ENCODE measurements around the gene ARHGAP6. TPM values are rescaled to one million over a fixed set of nuclear protein-coding genes. Genes with fewer than 3 reads are reported as not detected.

Gene ARHGAP6
- total RNA-seq, 1 donor from 2014 or later: 12.0 TPM

GRCh38 chrX:11461201-11462001, 204.3 kb downstream of the ARHGAP6 start:
- no peak for DNase-seq (ENCODE audit: low spot score)

- no peak for DNase-seq (ENCODE audit: low spot score)
Measured at GRCh38 chrX:11460347-11460746, 205.4 kb downstream of the ARHGAP6 start.

- DNase-seq (ENCODE audit: low spot score): no peak
Measured at GRCh38 chrX:11458170-11458569, 207.6 kb downstream of the ARHGAP6 start.

- DNase-seq (ENCODE audit: low spot score): no peak
Measured at GRCh38 chrX:11451151-11451550, 214.6 kb downstream of the ARHGAP6 start.

- no peak for DNase-seq (ENCODE audit: low spot score)
Measured at GRCh38 chrX:11450354-11450753, 215.4 kb downstream of the ARHGAP6 start.

GRCh38 chrX:11449613-11450012, 216.1 kb downstream of the ARHGAP6 start:
- no peak for DNase-seq (ENCODE audit: low spot score)

GRCh38 chrX:11447418-11447817, 218.3 kb downstream of the ARHGAP6 start:
- no peak for DNase-seq (ENCODE audit: low spot score)

GRCh38 chrX:11446949-11447348, 218.8 kb downstream of the ARHGAP6 start:
- no peak for DNase-seq (ENCODE audit: low spot score)

- no peak for DNase-seq (ENCODE audit: low spot score)
Measured at GRCh38 chrX:11446336-11446735, 219.4 kb downstream of the ARHGAP6 start.

GRCh38 chrX:11445540-11445939, 220.2 kb downstream of the ARHGAP6 start:
- no peak for DNase-seq (ENCODE audit: low spot score)

GRCh38 chrX:11444052-11444451, 221.7 kb downstream of the ARHGAP6 start:
- DNase-seq (ENCODE audit: low spot score): no peak

- DNase-seq (ENCODE audit: low spot score): no peak
Measured at GRCh38 chrX:11439846-11440245, 225.9 kb downstream of the ARHGAP6 start.

GRCh38 chrX:11438767-11439166, 227.0 kb downstream of the ARHGAP6 start:
- DNase-seq (ENCODE audit: low spot score): no peak

GRCh38 chrX:11438380-11438723, 227.4 kb downstream of the ARHGAP6 start:
- DNase-seq (ENCODE audit: low spot score): no peak

GRCh38 chrX:11437642-11438379, 227.9 kb downstream of the ARHGAP6 start:
- no peak for DNase-seq (ENCODE audit: low spot score)

GRCh38 chrX:11435568-11435967, 230.2 kb downstream of the ARHGAP6 start:
- no peak for DNase-seq (ENCODE audit: low spot score)

- no peak for DNase-seq (ENCODE audit: low spot score)
Measured at GRCh38 chrX:11434607-11435006, 231.1 kb downstream of the ARHGAP6 start.

GRCh38 chrX:11431786-11432185, 233.9 kb downstream of the ARHGAP6 start:
- no peak for DNase-seq (ENCODE audit: low spot score)

GRCh38 chrX:11430271-11430670, 235.4 kb downstream of the ARHGAP6 start:
- no peak for DNase-seq (ENCODE audit: low spot score)

- no peak for DNase-seq (ENCODE audit: low spot score)
Measured at GRCh38 chrX:11429538-11430085, 236.1 kb downstream of the ARHGAP6 start.

GRCh38 chrX:11427453-11428071, 238.2 kb downstream of the ARHGAP6 start:
- DNase-seq (ENCODE audit: low spot score): no peak

GRCh38 chrX:11426712-11427452, 238.8 kb downstream of the ARHGAP6 start:
- DNase-seq (ENCODE audit: low spot score): no peak
